ENCODE measurements around the gene PDE6A.

Gene PDE6A

GRCh38 chr5:149924486-149924885 is 20.1 kb downstream of the PDE6A start:
- DNase-seq: no peak

DNA sequence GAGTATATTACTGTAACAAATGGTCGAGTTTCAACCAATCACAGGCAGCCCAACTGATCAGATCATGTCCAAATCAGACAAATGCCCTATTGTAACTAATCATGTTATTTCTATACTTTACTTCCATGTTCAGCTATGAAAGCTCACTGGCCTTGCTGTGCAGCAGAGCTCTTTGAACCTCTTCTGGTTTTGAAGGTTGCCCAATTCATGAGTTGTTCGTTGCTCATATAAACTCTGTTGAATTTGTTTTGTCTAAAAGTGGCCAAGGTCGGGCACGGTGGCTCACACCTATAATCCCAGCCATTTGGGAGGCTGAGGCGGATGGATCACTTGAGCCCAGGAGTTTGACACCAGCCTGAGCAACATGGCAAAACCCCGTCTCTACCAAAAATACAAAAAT is 21.6 kb downstream of the PDE6A start:
- DNase-seq: no peak

DNA sequence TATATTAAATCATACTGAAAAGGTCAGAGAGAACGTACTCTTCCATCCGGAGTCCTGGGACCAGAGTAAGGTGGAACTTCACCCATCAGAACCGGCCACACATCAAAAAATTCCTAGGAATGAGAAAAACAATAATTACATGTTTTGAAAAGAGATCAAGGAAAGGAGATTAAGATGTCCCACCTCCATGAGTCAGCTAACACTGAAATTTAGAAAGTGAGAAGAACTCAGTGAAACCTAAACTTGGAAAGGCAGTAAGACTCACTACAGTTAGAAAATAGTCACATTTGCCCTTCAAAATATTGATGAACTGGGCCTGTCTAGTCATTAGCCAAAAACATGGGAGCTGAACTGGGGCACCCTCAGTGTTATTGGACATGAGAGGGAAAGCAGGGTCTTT is 23.0 kb downstream of the PDE6A start:
- DNase-seq: no peak

GRCh38 chr5:149917073-149917676 is 27.4 kb downstream of the PDE6A start:
- no peak for DNase-seq

- no peak for DNase-seq
These were observed 28.1 kb downstream of the PDE6A start for GRCh38 chr5:149916334-149917072.

DNA sequence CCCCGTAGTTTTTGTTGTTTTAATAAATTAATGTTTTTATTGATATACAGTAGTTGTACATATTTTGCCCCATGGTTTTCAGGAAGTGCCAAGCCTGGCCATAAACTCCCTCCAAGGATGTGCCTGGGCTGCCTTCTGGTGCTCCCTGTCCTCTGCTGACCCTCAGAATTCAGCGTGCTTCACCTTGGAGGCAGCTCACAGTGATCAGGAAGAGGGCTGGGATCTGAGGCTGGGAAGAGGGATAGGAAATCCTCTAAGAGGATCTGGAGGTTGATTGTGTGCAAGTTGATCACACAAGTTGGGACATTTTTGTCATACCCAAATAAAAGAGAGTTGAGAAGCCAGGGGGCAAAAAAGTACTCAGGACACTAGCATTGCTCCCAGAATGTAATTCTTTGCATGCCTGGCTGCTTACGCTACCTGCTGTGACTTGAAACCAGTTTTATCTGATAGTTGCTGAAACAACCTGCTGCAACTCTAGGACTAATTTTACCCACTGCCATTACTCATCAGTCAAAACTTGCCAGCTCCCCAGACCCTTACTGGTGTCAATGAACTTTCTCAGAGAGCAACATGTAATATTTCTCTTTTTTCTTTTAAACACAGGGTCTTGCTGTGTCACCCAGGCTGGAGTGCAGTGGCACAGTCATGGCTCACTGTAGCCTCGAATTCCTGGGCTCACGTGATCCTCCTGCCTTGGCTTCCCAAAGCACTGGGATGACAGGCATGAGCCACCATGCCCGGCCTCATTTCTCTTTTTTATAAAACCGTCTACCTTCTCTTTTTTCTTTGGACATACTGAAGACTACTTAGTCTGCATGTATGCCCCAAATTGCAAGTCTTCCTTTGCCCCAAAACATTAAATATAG is 29.0 kb downstream of the PDE6A start:
- no peak for DNase-seq

DNA sequence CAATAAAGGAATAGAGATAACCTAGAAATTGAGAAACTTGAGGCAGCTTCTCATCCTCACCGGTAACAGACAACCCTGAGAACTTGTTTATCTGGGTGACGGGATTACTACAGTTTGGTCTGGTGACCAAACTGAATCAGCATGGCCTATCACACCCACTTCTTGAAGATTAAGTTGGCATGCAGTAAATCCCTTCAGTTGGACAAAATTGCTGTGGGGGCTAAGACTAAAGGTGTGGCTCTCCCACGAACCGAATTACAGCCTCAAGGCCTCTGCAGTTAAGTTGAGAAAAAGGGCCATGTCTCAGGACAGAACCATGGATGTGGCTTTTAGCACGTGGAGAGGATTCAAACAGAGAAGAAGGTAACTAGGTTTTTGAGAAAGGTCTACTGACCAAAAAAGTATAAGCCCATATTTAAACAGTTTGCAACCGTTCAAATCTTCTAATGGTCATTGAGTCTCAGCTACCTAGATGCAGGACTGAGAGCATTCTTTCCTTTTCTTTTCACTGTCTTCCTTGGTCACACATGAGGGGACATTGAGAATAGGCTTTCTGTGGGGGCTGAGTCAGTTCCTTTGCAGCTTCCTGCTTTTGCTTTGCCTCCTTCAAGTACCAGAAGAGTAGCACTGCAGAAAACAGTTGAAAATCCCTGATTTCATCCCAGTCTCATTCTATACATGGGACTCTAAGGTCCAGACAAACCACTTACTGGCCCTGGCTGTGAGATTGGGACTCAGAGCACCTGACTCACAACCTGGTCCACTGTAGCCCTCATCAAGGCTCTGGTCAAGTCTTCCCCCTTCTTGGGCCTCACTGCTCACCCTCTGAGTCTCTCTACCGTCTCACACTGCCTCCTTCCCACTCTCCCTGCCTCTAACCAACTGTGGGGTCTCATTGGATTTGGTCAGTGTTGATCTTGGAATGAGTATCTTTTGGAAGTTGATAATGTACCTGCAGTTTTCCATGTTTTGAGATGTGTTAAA is 30.9 kb downstream of the PDE6A start:
- DNase-seq: no peak

GRCh38 chr5:149912226-149912871 is 32.2 kb downstream of the PDE6A start:
- DNase-seq: no peak

GRCh38 chr5:149911031-149911430 is 33.6 kb downstream of the PDE6A start:
- no peak for DNase-seq

DNA sequence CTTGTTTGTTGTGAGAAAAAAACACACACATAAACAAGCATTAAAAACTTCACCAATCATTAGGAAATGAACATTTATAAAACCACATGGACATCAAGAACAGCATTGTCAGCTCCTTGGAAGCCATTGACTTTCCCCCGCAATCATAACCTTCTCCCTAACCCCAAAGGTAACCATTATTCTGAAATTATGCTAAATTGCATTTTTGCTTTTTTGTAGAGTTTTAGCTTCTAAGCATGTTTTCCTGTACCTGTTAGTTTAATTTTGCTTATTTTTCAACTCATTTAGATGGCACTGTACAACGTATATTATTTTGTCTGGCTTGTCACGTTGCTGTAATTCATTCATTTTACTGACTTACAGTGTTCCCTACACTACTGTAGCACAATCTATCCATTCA is 36.8 kb downstream of the PDE6A start:
- DNase-seq: no peak

DNA sequence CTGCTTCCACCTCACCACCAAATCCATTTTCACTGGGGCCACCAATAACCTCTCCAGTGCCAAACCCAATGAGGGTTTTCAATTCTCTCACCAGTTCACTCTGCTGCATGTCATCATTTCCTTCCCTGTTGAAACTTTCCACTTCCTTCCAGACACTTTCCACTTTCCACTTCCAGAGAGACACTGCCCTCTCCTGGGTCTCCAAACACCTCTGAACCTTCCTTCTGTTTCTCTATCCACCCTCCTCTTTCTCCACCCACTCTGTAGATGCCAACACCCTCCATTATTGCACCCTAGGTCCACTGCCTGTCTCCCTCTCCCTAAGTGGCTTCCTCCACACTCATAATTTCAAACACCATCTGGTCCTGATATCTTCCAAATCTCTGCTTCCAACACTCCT is 39.6 kb downstream of the PDE6A start:
- DNase-seq: no peak

- DNase-seq: no peak
These were observed 40.2 kb downstream of the PDE6A start for GRCh38 chr5:149904293-149904886.

DNA sequence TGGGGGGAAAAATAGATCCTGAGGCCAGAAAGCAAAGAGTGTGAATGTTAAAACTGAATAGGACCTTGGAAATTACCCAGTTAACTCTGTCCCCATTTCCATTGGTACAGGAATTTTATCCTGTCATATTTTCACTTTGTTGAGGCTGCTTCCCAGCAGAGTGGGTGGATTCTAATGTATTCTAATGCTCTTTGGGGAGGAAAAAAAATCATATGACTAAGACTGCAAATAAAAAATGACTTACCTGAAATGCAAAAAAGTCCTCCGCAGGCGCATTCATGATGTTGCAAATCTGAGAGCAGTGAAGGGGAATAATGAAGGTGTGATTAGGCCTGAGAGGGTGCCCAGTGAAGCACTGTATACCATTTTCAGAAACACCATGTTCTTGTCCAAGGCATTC is 41.2 kb downstream of the PDE6A start:
- no peak for DNase-seq

GRCh38 chr5:149902177-149902576 is 42.4 kb downstream of the PDE6A start:
- no peak for DNase-seq

GRCh38 chr5:149901511-149901910 is 43.1 kb downstream of the PDE6A start:
- no peak for DNase-seq

DNA sequence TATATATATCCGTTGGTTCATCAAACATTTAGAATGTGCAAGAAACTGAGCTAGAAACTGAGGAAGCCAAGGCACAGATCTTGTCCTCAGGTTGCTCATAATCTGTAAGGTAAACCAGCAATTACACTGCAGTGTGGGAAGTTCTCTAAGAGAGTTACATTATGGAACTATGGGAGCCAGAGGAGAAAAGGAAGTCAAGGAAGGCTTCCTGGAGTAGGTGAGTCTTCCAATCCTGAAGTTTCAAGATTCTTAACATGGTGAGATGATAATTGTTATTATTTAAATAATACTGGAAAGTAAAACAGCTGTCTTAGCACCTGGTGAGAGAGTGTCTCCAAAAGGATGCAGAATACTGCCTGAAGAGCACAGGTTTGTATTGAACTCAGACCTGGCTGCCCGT is 44.2 kb downstream of the PDE6A start:
- no peak for DNase-seq

DNA sequence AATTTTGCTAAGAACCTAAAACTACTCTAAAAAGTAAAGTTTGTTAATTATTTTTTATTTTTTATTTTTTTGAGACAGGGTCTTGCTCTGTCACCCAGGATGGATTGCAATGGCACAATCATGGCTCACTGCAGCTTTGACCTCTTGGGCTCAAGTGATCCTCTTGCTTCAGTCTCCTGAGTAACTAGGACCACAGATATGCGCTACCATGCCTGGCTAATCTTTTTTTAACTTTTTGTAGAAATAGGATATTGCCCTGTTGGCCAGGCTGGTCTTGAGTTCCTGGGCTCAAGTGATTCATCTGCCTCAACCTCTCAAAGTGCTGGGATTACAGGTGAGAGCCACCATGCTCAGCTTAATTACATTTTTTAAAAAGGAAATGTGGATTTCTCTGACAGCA is 45.8 kb downstream of the PDE6A start:
- no peak for DNase-seq

DNA sequence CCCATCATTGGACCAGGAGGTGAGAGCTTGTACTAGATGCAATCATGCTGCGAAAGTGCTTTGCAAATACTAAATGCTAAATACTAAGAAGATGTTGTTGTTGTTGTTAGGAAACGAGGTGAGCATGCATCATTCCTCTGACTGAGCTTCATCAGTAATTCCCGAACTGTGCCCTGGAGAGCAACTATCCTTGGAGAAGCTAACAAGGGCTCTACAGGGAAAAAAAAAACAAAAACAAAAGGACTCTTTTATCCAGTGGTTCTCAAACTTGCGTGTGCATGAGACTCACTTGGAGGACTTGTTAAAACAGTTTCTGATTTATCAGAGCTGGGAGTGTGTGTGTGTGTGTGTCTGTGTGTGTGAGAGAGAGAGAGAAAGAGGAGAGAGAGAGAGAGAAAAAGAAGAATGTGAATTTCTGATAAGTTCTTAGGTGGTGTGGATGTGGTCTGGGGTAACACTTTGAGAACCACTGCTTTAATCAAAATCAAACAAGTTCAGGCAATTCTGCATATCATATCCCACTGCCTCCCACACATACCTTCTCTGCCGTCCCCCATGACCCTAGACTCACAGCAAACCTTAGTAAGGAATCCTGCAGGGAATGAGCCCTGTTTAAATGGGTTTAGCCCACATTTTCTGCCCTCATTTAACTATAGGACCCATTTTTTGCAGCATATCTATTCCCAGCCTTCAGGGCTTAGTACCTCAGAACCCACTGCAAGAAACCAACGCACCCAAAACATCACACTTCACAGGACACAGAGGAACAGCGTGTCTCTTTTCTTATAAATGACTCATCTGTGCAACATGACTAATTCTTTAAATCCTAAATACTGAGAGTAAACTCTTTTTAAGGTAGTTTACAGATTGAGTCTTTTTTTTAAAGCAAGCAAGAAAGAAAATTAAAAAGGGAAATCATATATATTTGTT is 48.9 kb downstream of the PDE6A start:
- DNase-seq: no peak

- no peak for DNase-seq
These were observed 50.4 kb downstream of the PDE6A start for GRCh38 chr5:149894237-149894636.

DNA sequence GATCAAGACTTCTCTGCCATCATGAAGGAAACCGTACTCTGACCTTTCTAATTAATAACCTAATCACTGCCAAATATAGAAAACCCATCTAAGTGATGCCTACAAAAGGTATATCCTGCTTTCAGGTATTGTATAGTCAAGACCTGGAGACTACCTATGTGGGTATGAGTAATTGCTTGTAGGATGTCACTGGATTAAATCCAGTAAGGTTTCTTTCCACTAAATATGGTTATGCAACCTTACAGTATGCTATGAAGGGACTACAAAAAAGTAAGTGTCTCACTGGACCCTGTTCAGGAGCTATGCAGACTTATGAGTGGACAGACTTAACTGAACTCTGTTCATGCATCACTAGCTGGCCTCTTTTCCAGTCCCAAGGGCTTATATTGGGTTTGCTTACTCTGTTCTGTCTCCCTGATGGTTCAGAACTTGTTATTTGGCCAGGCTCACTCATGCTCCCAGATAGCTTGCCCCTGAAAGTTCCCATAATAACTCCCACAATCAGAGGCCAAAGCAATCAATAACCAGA is 51.1 kb downstream of the PDE6A start:
- no peak for DNase-seq
